GM12892 (cell line): Measurements from ENCODE around the gene FGF6.

ENCODE experiments used
- POLR2A ChIP-seq: IDR thresholded peaks from 2 replicates; pipeline ENCODE4 v1.6.1; 2011; ENCODE audit warnings: low read depth, low read length, control low read depth
- POLR2AphosphoS5 ChIP-seq: IDR thresholded peaks from 2 replicates; pipeline ENCODE4 v1.6.1; 2011; ENCODE audit warnings: low read depth, low read length, control low read depth
- TAF1 ChIP-seq: IDR thresholded peaks from 2 replicates; pipeline ENCODE4 v1.6.1; 2011; ENCODE audit warnings: low read depth, mild to moderate bottlenecking, control low read depth, low read length, borderline replicate concordance

- TF ChIP-seq POLR2A (no peak), POLR2AphosphoS5 (no peak), TAF1 (no peak)
Measured at GRCh38 chr12:4434706-4435425, 10.7 kb downstream of the FGF6 start.
